Prostate gland (tissue), 2 donors: ENCODE measurements around the gene TOP3B. TPM values are rescaled to one million over a fixed set of nuclear protein-coding genes. Genes with fewer than 3 reads are reported as not detected.

Experiments used
- DNase-seq: peaks from one replicate; pipeline ENCODE4 v3.0.0-alpha.2; 2019; ENCODE audit warnings: low spot score
- H3K27ac ChIP-seq, 2 donors: fragments of 200-600 bp; sonication (generic); 2 replicates each; pipeline ENCODE4 v1.5.1; 2017 to 2019
- H3K27me3 ChIP-seq: fragments of 200-600 bp; sonication (generic); replicated peaks from 2 replicates; pipeline ENCODE4 v1.5.1; 2019; ENCODE audit not compliant: insufficient read depth
- H3K36me3 ChIP-seq, 2 donors: fragments of 200-600 bp; sonication (generic); 1 replicate in 1 of 2; 2 replicates in 1 of 2; pipeline versions ENCODE4 v1.5.1 to v1.8.1; 2017 to 2019
- H3K4me1 ChIP-seq: fragments of 200-600 bp; sonication (generic); replicated peaks from 2 replicates; pipeline ENCODE4 v1.5.1; 2019
- H3K4me3 ChIP-seq, 2 donors: fragments of 200-600 bp; sonication (generic); 2 replicates each; pipeline ENCODE4 v1.5.1; 2017 to 2019
- H3K9me3 ChIP-seq: fragments of 200-600 bp; sonication (generic); 2 replicates; pipeline ENCODE4 v1.5.1; 2017
- CTCF ChIP-seq, 4 experiments: fragments of 200-600 bp in 2 of 4; fragments of 450-650 bp in 2 of 4; sonication (generic) in 2 of 4; IDR thresholded peaks; 1 replicate in 3 of 4; 2 replicates in 1 of 4; pipeline ENCODE4 v1.5.1; 2016 to 2019; ENCODE audit warnings: antibody characterized with exemption in 4 of 4, mild to moderate bottlenecking in 2 of 4, moderate library complexity in 2 of 4
- POLR2A ChIP-seq: fragments of 450-650 bp; IDR thresholded peaks from one replicate; pipeline ENCODE4 v1.6.1; 2016; ENCODE audit warnings: antibody characterized with exemption, mild to moderate bottlenecking
- POLR2AphosphoS5 ChIP-seq: sonication (generic); formaldehyde crosslinking; IDR thresholded peaks from one replicate; pipeline ENCODE4 v1.6.1; 2017; ENCODE audit warnings: antibody characterized with exemption
- WGBS: methylation state at CpG from one replicate; pipeline ENCODE4 v1.1.5; 2018; 5-methylcytosine and 5-hydroxymethylcytosine counted together
- intact Hi-C: fragments of 100-400 bp; cut with DNase I; formaldehyde crosslinking; loops from one replicate; pipeline ENCODE4 v1.14.2; 2022
- total RNA-seq, 2 donors: library from RNA; depleted of rRNA; stranded (reverse); fragments of >200 nt; gene quantifications; one replicate each; pipeline ENCODE4 v1.1.0, GENCODE V29; 2016

Gene TOP3B
- total RNA-seq, 2 donors from 2014 or later, result 25.2 to 60.6 TPM

- TF ChIP-seq POLR2AphosphoS5, result no peak
- TF ChIP-seq CTCF (IDR thresholded peaks at IDR 0.05), result no peak
- no peak for TF ChIP-seq POLR2A
- Histone ChIP-seq H3K27ac (no peak overlapping the region), H3K36me3 (no peaks in the 10 kb centered on the region), H3K4me1 (no peaks in the 10 kb centered on the region), H3K27me3 (no peaks in the 10 kb centered on the region), H3K9me3 (no peaks in the 10 kb centered on the region), H3K4me3 (no peak overlapping the region)
- no peak for DNase-seq
- intact Hi-C loops, result no loop called here
- 93% methylated on average over 7 of the region's 7 CpGs for WGBS
Observed at GRCh38 chr22:22025320-22026156, 43.0 kb upstream of the TOP3B start.

GRCh38 chr22:22024440-22024839, 41.9 kb upstream of the TOP3B start:
- DNase-seq, result no peak
- Histone ChIP-seq H3K27ac (no peak overlapping the region), H3K4me1 (no peaks in the 10 kb centered on the region), H3K27me3 (no peaks in the 10 kb centered on the region), H3K36me3 (no peaks in the 10 kb centered on the region), H3K9me3 (no peaks in the 10 kb centered on the region), H3K4me3 (no peak overlapping the region)
- WGBS, result 94% methylated on average over 10 of the region's 10 CpGs
- no peak for TF ChIP-seq POLR2A
- TF ChIP-seq CTCF (IDR thresholded peaks at IDR 0.05), result no peak
- TF ChIP-seq POLR2AphosphoS5, result no peak
- intact Hi-C loops, result no loop called here

- intact Hi-C loops, result no loop called here
- H3K27ac ChIP-seq, result no peak overlapping the region
- WGBS, result 84% methylated on average over 4 of the region's 4 CpGs
Observed at GRCh38 chr22:22023581-22024137, 41.1 kb upstream of the TOP3B start.

GRCh38 chr22:22022947-22023534, 40.5 kb upstream of the TOP3B start:
- no peak overlapping the region for H3K4me3 ChIP-seq
- WGBS, result 68% methylated on average over 6 of the region's 6 CpGs
- no peak overlapping the region for H3K27ac ChIP-seq
- H3K27me3 ChIP-seq, result no peaks in the 10 kb centered on the region
- no peaks in the 10 kb centered on the region for H3K9me3 ChIP-seq
- H3K36me3 ChIP-seq, result no peaks in the 10 kb centered on the region
- no peak for TF ChIP-seq POLR2AphosphoS5
- TF ChIP-seq CTCF (IDR thresholded peaks at IDR 0.05), result no peak
- no peaks in the 10 kb centered on the region for H3K4me1 ChIP-seq
- intact Hi-C loops, result no loop called here
- DNase-seq, result no peak

More at GRCh38 chr22:22023581-22024137, 41.1 kb upstream of the TOP3B start:
- no peaks in the 10 kb centered on the region for H3K9me3 ChIP-seq
- no peak for DNase-seq
- no peaks in the 10 kb centered on the region for H3K27me3 ChIP-seq
- TF ChIP-seq CTCF (IDR thresholded peaks at IDR 0.05) (no peak), POLR2AphosphoS5 (no peak), POLR2A (no peak)
- H3K4me1 ChIP-seq, result no peaks in the 10 kb centered on the region
- no peak overlapping the region for H3K4me3 ChIP-seq
- no peaks in the 10 kb centered on the region for H3K36me3 ChIP-seq
